Panc1 (cell line): Measurements from ENCODE around the gene KERA. TPM values are rescaled to one million over a fixed set of nuclear protein-coding genes. Genes with fewer than 3 reads are reported as not detected.

Source experiments
- ATAC-seq: fragments of 200-7000 bp; cut with Tn5 transposase; 2 replicates; pipeline ENCODE4 v1.9.1; 2020; ENCODE audit warnings: mild to moderate bottlenecking, moderate library complexity
- BruUV-seq: library from RNA; stranded (reverse); fragments of 400-500 nt; replicated peaks from 2 replicates; lab custom pipeline; 2021; lab: Mats Ljungman, UMichigan
- CTCF ChIA-PET: fragments of 300-600 bp; sonication (Branson Sonifier 250); formaldehyde crosslinking; loops from one replicate; lab custom pipeline; 2022; ENCODE audit warnings: antibody characterized with exemption; lab: Charles Lee
- POLR2A ChIA-PET: fragments of 300-600 bp; sonication (Branson Sonifier 250); formaldehyde crosslinking; loops from one replicate; lab custom pipeline; 2022; ENCODE audit warnings: antibody characterized with exemption; lab: Charles Lee
- DNase-seq: peaks from one replicate; pipeline ENCODE4 v3.0.0-alpha.2; 2010; ENCODE audit warnings: low read depth, low spot score
- H3K27ac ChIP-seq: 2 replicates; pipeline ENCODE4 v1.5.1; 2011; ENCODE audit warnings: mild to moderate bottlenecking, low read length, inconsistent platforms
- H3K27me3 ChIP-seq: fragments of 200-500 bp; sonication (Bioruptor generic); 2 replicates; pipeline ENCODE4 v1.6.0; 2014; ENCODE audit warnings: low read length, inconsistent platforms; ENCODE audit not compliant: control insufficient read depth, insufficient read depth
- H3K36me3 ChIP-seq: fragments of 200-500 bp; sonication (Bioruptor generic); 2 replicates; pipeline ENCODE4 v1.5.1; 2014; ENCODE audit warnings: inconsistent platforms, mild to moderate bottlenecking, low read length, moderate library complexity; ENCODE audit not compliant: control insufficient read depth, insufficient read depth
- H3K4me1 ChIP-seq: 2 replicates; pipeline ENCODE4 v1.5.1; 2011; ENCODE audit warnings: inconsistent platforms, mild to moderate bottlenecking, low read length, moderate library complexity; ENCODE audit not compliant: control insufficient read depth, insufficient read depth
- H3K4me3 ChIP-seq, 2 experiments: 2 replicates each; pipeline ENCODE4 v1.5.1; 2011 to 2012; ENCODE audit warnings: low read depth in 2 of 2, low read length in 2 of 2, mild to moderate bottlenecking in 2 of 2, inconsistent platforms in 1 of 2, moderate library complexity in 1 of 2
- H3K9me3 ChIP-seq: fragments of 200-500 bp; sonication (Bioruptor generic); 2 replicates; pipeline ENCODE4 v1.5.1; 2014; ENCODE audit warnings: low read depth, mild to moderate bottlenecking, inconsistent platforms, low read length, moderate library complexity; ENCODE audit not compliant: control insufficient read depth, insufficient read depth
- CTCF ChIP-seq: fragments of 450-650 bp; IDR thresholded peaks from 2 replicates; pipeline ENCODE4 v1.5.1; 2017; ENCODE audit warnings: mild to moderate bottlenecking
- POLR2AphosphoS5 ChIP-seq: IDR thresholded peaks from 2 replicates; pipeline ENCODE4 v1.6.1; 2012; ENCODE audit warnings: mild to moderate bottlenecking, low read depth, low read length, moderate library complexity
- REST ChIP-seq, 2 experiments: IDR thresholded peaks; 2 replicates each; pipeline ENCODE4 v1.6.1; 2011 to 2012; ENCODE audit warnings: low read depth in 2 of 2, control low read depth in 1 of 2, low read length in 1 of 2, mild to moderate bottlenecking in 1 of 2, moderate library complexity in 1 of 2; ENCODE audit not compliant: insufficient read depth in 1 of 2
- SIN3A ChIP-seq: IDR thresholded peaks from 2 replicates; pipeline ENCODE4 v1.6.1; 2012; ENCODE audit warnings: low read depth, mild to moderate bottlenecking, low read length, moderate library complexity, borderline replicate concordance; ENCODE audit not compliant: insufficient read depth
- TCF7L2 ChIP-seq: IDR thresholded peaks from 2 replicates; pipeline ENCODE4 v1.6.1; 2011; ENCODE audit warnings: mild to moderate bottlenecking, low read depth, low read length, inconsistent platforms
- in situ Hi-C: cut with HindIII; loops from 2 replicates; pipeline ENCODE4 v1.10.0; 2016; ENCODE audit warnings: low sequenced_read_pairs, low pct_unique_long_range_greater_than_20kb
- intact Hi-C: fragments of 100-400 bp; cut with micrococcal nuclease; formaldehyde crosslinking; loops from one replicate; pipeline ENCODE4 v1.10.0; 2022; ENCODE audit not compliant: unreplicated experiment
- total RNA-seq: library from RNA; stranded (reverse); gene quantifications from one replicate; pipeline ENCODE4 v1.2.1, GENCODE V29; 2021; ENCODE audit not compliant: unreplicated experiment

The KERA gene
- total RNA-seq, 1 experiment from 2014 or later, result not detected

GRCh38 chr12:91055976-91056375 lies 1.8 kb downstream of the KERA start:
- DNase-seq (no peak), ATAC-seq (no peak)
- no peaks in the 10 kb centered on the region for H3K27me3 ChIP-seq
- no peaks in the 10 kb centered on the region for H3K9me3 ChIP-seq
- no peak overlapping the region for H3K27ac ChIP-seq
- CTCF ChIA-PET, result no interaction called here
- no peaks in the 10 kb centered on the region for H3K4me1 ChIP-seq
- POLR2A ChIA-PET, result no interaction called here
- TF ChIP-seq POLR2AphosphoS5 (no peak), REST (IDR thresholded peaks at IDR 0.05; ENCODE audit: insufficient read depth in 1 of 2, low read depth in 2 of 2, low read length in 1 of 2) (no peak), CTCF (no peak), SIN3A (no peak), TCF7L2 (no peak)
- H3K36me3 ChIP-seq, result no peaks in the 10 kb centered on the region
- no peak overlapping the region for H3K4me3 ChIP-seq
- BruUV-seq, result no TSS peak
- intact Hi-C loops, result no loop called here
- in situ Hi-C loops, result no loop called here

GRCh38 chr12:91053951-91054715 lies 3.7 kb downstream of the KERA start:
- CTCF ChIA-PET, result no interaction called here
- Histone ChIP-seq H3K4me1 (no peaks in the 10 kb centered on the region), H3K27ac (no peak overlapping the region), H3K9me3 (no peaks in the 10 kb centered on the region), H3K36me3 (no peaks in the 10 kb centered on the region), H3K27me3 (no peaks in the 10 kb centered on the region), H3K4me3 (no peak overlapping the region)
- BruUV-seq, result no TSS peak
- TF ChIP-seq SIN3A (no peak), REST (IDR thresholded peaks at IDR 0.05; ENCODE audit: insufficient read depth in 1 of 2, low read depth in 2 of 2, low read length in 1 of 2) (no peak), CTCF (no peak), TCF7L2 (no peak), POLR2AphosphoS5 (no peak)
- in situ Hi-C loops (no loop called here), intact Hi-C loops (no loop called here)
- ATAC-seq (no peak), DNase-seq (no peak)
- POLR2A ChIA-PET, result no interaction called here
